HG02970 (cell line): ENCODE results near the gene COL8A1.
"Not testable (repeated sequence)": the region's sequence is repeated elsewhere in the genome, so short reads cannot be mapped to it uniquely, and the experiment has no call there.

Experiments
- ATAC-seq: cut with Tn5 transposase; IDR thresholded peaks from one replicate; pipeline ENCODE4 v1.9.1; 2021; ENCODE audit warnings: mild to moderate bottlenecking, moderate library complexity, moderate number of reproducible peaks; ENCODE audit not compliant: unreplicated experiment, low FRiP score

Gene COL8A1

GRCh38 chr3:99638167-99638948 lies at the start of gene COL8A1:
Gene COL8A1, plus strand, starts transcription at chr3:99638594. Its CDS starts 152,089 bp downstream, at chr3:99790683.
- ATAC-seq: no peak

- not testable (repeated sequence) for ATAC-seq
Observed at GRCh38 chr3:99589168-99589567, 49.2 kb upstream of the COL8A1 start.

GRCh38 chr3:99599894-99600293 lies 38.5 kb upstream of the COL8A1 start:
- no peak for ATAC-seq

- ATAC-seq: no peak
Observed at GRCh38 chr3:99601515-99601914, 36.9 kb upstream of the COL8A1 start.

- no peak for ATAC-seq
Observed at GRCh38 chr3:99602183-99602582, 36.2 kb upstream of the COL8A1 start.

GRCh38 chr3:99607151-99607550 lies 31.2 kb upstream of the COL8A1 start:
- ATAC-seq: no peak

- ATAC-seq: no peak
Observed at GRCh38 chr3:99614768-99615167, 23.6 kb upstream of the COL8A1 start.

GRCh38 chr3:99620077-99620767 lies 18.2 kb upstream of the COL8A1 start:
- ATAC-seq: no peak

- no peak for ATAC-seq
Observed at GRCh38 chr3:99620976-99621375, 17.4 kb upstream of the COL8A1 start.

- ATAC-seq: no peak
Observed at GRCh38 chr3:99624496-99625236, 13.7 kb upstream of the COL8A1 start.

- ATAC-seq: no peak
Observed at GRCh38 chr3:99625237-99625622, 13.2 kb upstream of the COL8A1 start.

GRCh38 chr3:99625643-99626416 lies 12.6 kb upstream of the COL8A1 start:
- ATAC-seq: no peak

- no peak for ATAC-seq
Observed at GRCh38 chr3:99626417-99626788, 12.0 kb upstream of the COL8A1 start.

- ATAC-seq: no peak
Observed at GRCh38 chr3:99627062-99627826, 11.2 kb upstream of the COL8A1 start.

- no peak for ATAC-seq
Observed at GRCh38 chr3:99630815-99631214, 7.6 kb upstream of the COL8A1 start.

GRCh38 chr3:99633887-99634558 lies 4.4 kb upstream of the COL8A1 start:
- no peak for ATAC-seq

- ATAC-seq: no peak
Observed at GRCh38 chr3:99634881-99635280, 3.5 kb upstream of the COL8A1 start.

GRCh38 chr3:99635348-99635747 lies 3.0 kb upstream of the COL8A1 start:
- no peak for ATAC-seq

GRCh38 chr3:99637016-99637367 lies 1.4 kb upstream of the COL8A1 start:
- ATAC-seq: no peak
